ENCODE data around the gene SMYD3. TPM values are rescaled to one million over a fixed set of nuclear protein-coding genes. Genes with fewer than 3 reads are reported as not detected.

The SMYD3 gene
- total and polyA plus RNA-seq, 2 of the 13 experiments (the other 11 are each of a cell fraction or from before 2014, with no cell fraction given), result 27.7 to 35.8 TPM

- Histone ChIP-seq H3K36me3 (replicated peaks in 1 of 2; ENCODE audit: control insufficient read depth in 1 of 2, insufficient read depth in 2 of 2, low read length in 2 of 2) (no peaks in the 10 kb centered on the region), H3K4me2 (ENCODE audit: low read depth, low read length) (no peak overlapping the region), H3K9ac (ENCODE audit: insufficient read depth, low read depth, low read length) (no peak overlapping the region), H3K4me1 (ENCODE audit: insufficient read depth, low read length) (no peaks in the 10 kb centered on the region), H3K4me3 (replicated peaks in 1 of 3; ENCODE audit: insufficient read depth in 1 of 3, low read depth in 2 of 3, low read length in 3 of 3) (no peak overlapping the region), H3K79me2 (ENCODE audit: insufficient read depth, low read length) (no peaks in the 10 kb centered on the region), H3K9me3 (ENCODE audit: low read length) (no peaks in the 10 kb centered on the region), H4K20me1 (ENCODE audit: insufficient read depth, low read length) (no peaks in the 10 kb centered on the region), H3K27ac (ENCODE audit: extremely low read length, insufficient read depth, low read length) (no peak overlapping the region), H2AFZ (ENCODE audit: low read length) (no peak overlapping the region), H3K27me3 (ENCODE audit: control insufficient read depth in 1 of 2, insufficient read depth in 2 of 2, low read length in 2 of 2) (no peaks in the 10 kb centered on the region)
- CTCF ChIA-PET (ENCODE audit: low intra/inter-chr PET ratio, low total read pairs), result no interaction called here
- TF ChIP-seq E2F2 (CRISPR knock-in tag; IDR thresholded peaks at IDR 0.05; ENCODE audit: borderline replicate concordance) (no peak), ZBTB39 (CRISPR knock-in tag; IDR thresholded peaks at IDR 0.05) (no peak), HIVEP1 (CRISPR knock-in tag; IDR thresholded peaks at IDR 0.05) (no peak), ZKSCAN1 (IDR thresholded peaks at IDR 0.05; ENCODE audit: low read length) (no peak), BCL6 (CRISPR knock-in tag; IDR thresholded peaks at IDR 0.05) (no peak), ETS1 (CRISPR knock-in tag; IDR thresholded peaks at IDR 0.05) (no peak), NONO (IDR thresholded peaks at IDR 0.05) (no peak), NONO (CRISPR knock-in tag; conservative IDR thresholded peaks at IDR 0.05) (no peak), AGO2 (optimal IDR thresholded peaks at IDR 0.05; ENCODE audit: low read depth, low read length) (no peak), STAG1 (CRISPR knock-in tag; IDR thresholded peaks at IDR 0.05) (no peak), ZNF547 (CRISPR knock-in tag; IDR thresholded peaks at IDR 0.05) (no peak), REL (CRISPR knock-in tag; conservative IDR thresholded peaks at IDR 0.05) (no peak), HNRNPH1 (optimal IDR thresholded peaks at IDR 0.05; ENCODE audit: low read depth, low read length) (no peak), ZNF569 (CRISPR knock-in tag; IDR thresholded peaks at IDR 0.05; ENCODE audit: borderline replicate concordance) (no peak), ZNF234 (CRISPR knock-in tag; conservative IDR thresholded peaks at IDR 0.05) (no peak), JUN (CRISPR knock-in tag; IDR thresholded peaks at IDR 0.05) (no peak), ZNF83 (CRISPR knock-in tag; IDR thresholded peaks at IDR 0.05; ENCODE audit: borderline replicate concordance) (no peak), ZNF543 (CRISPR knock-in tag; IDR thresholded peaks at IDR 0.05) (no peak)
- FAIRE-seq, result no peak
- in situ Hi-C loops (cut with HindIII; ENCODE audit: extremely low pct_ligation_motif_present, low pct_unique_long_range_greater_than_20kb) (no loop called here), intact Hi-C loops (cut with micrococcal nuclease; ENCODE audit: unreplicated experiment) (no loop called here)
- ATAC-seq, result no peak
- POLR2A ChIA-PET, result no interaction called here
- BruUV-seq (replicated peaks), result no TSS peak
- no peak for DNase-seq (ENCODE audit: low spot score)
- 98% methylated on average over 4 of the region's 4 CpGs for WGBS (ENCODE audit: low lambda C conversion rate)
These were observed 361.2 kb downstream of the SMYD3 start for GRCh38 chr1:246145900-246146299.
